D721Med (cell line): ENCODE measurements around the gene HMCN1.

ENCODE experiments used
- DNase-seq: peaks from one replicate; pipeline ENCODE4 v3.0.0; 2011; ENCODE audit warnings: low spot score; ENCODE audit not compliant: insufficient read length
- FAIRE-seq: peaks from 2 replicates; lab custom pipeline; 2011; peaks lifted over from hg19 to GRCh38; lab: Jason Lieb, UNC
- CTCF ChIP-seq: IDR thresholded peaks from 2 replicates; pipeline ENCODE4 v1.5.1; 2012; ENCODE audit warnings: mild to moderate bottlenecking, control low read depth; ENCODE audit not compliant: insufficient read depth; ENCODE audit errors: missing control alignments

HMCN1 gene

DNA sequence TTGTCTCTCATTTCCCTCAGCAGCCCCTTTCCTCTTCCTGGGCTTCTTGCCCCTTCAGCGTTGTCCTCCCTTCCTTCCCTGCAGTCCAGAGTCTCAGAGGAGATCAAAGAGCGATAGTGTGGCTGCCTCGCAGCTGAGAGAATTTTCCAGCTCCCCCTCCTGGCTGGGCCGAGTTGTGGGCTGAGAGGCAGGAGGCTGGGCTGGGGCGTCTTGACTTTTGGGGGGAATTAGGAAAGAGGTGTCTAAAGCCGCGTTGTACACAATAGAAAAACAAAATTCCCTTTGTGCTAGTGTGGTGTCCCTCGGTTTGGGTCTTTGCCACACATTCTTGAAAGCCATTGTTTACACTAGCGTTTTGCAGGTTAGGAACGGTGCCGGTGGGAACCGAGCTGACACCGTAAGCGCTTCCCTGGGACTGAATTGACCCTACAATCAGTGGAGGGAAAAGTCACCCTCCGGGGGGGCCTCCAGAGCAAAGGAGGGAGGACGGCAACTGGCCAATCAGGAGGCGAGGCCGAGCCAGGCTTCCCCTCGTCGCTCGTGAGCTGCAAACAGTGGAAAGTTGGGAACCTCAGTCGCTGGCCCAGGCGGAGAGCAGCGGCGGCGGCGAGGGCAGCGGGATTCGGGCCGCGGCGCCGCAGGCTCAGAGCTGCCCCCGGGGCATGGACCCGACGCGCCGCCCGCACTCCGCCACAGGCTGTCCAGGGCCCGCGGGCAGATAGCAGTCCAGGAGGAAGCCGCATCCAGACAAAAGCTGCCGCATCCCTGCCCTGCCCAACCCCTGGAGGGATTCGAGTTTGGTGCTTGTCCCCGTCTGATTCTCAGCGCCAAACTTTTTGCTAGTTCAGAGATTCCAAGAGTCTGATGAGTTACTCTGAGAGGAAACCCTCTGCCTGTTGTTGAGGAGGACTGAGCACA lies at the start of gene HMCN1:
HMCN1 (plus strand) TSS at position 574 of the 918 bp plus-strand sequence. CDS start 389 bp downstream, outside the sequence.
- no peak for FAIRE-seq
- no peak for DNase-seq
- peak; percentile 40 for TF ChIP-seq CTCF

DNA sequence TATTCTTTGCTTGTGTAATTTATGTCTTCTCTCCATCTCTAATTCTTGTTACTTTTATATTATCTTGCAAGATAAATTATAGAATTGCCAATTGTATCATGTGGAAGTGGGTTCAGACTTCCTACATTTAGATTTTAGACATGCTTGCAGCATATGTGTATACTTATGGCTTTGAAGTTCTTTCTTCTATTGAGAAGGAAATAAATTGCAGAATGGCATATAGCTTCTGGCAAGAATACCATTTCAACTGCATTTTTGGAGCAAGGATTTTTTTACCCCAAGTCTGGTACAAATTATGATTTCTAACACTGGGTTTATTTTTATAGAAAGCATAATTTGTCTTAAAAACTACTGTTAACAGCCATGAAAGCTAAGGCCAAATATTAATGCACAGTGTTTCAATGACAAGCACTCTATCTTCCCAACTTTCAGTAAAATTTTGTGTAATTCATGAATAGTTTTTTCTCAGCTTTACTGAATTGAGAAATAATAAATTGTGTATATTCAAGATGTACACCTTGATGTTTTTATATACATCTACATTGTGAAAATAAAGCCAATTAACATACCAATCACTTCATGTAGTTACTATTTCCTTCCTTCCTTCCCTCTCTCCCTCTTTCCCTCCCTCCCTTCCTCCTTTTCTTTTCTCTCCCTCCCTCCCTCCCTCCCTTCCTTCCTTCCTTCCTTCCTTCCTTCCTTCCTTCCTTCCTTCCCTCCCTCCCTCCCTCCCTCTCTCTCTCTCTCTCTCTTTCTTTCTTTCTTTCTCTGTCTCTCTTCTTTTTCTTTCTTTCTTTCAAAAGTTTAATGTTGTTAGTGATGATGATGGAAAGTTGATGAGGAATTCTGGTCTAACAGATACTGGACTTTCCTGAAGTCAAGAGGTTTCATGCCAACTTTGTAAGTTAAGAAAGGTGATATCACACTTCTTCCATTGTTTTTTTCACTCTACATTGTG lies 47.1 kb upstream of the HMCN1 start:
- FAIRE-seq: no peak
- DNase-seq: no peak
- no peak for TF ChIP-seq CTCF

DNA sequence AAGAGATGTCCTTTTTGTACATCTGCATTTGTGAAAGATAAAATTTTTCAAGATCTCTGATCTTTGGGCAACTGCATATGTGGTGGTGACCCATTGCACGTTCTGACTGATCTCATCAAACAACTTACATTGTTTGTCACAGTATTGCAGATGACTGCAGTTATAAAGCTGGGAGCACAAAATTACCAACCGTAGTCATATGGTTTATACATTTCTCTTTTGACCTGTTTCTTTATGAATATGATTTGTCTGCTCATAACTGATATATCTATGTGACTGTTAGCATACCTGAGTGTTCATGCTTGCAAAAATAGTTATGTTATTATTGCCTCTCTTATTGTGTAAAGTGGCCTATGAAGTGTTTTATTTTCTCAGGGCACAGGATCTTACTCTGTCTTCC lies 43.7 kb upstream of the HMCN1 start:
- FAIRE-seq (peak; percentile 25), DNase-seq (no peak)
- no peak for TF ChIP-seq CTCF

DNA sequence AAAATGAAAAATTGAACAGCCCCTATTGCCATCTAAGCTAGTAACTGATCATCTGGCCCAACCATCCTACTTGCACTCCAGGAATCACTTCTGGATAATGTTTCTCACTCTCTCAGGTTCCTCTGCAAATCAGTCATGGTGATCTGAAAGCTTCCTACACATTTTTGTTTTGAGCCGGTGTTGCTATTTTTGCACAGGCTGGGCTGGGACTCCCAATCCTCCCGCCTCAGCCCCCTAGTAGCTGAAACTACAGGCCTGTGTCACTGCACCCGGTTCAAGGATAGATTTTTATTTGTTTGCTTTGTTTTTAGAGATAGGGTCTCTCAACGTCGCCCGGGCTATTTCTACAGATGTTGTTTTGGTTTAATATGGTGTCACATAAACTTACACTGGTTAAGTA lies 40.5 kb upstream of the HMCN1 start:
- FAIRE-seq: no peak
- no peak for DNase-seq
- no peak for TF ChIP-seq CTCF

DNA sequence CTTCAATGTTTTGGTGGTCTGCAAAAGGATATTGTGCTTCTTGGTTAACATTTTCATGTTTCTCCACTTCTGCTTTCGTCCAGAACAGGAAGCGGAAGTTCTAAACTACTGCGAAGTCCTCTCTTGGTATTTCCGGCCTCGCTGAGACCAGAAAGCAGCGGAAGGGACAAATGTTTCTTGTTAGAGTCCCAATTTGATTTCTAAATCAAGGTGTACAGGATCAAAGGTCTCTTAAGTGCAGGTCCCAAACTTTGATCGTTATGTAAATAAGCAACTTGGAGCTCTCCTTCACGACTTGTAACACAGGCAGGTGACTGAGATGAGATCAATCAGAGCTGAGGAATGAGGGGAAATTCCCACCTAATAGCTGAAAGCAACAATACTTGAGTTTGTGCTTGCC lies 40.1 kb upstream of the HMCN1 start:
- FAIRE-seq (no peak), DNase-seq (no peak)
- no peak for TF ChIP-seq CTCF

DNA sequence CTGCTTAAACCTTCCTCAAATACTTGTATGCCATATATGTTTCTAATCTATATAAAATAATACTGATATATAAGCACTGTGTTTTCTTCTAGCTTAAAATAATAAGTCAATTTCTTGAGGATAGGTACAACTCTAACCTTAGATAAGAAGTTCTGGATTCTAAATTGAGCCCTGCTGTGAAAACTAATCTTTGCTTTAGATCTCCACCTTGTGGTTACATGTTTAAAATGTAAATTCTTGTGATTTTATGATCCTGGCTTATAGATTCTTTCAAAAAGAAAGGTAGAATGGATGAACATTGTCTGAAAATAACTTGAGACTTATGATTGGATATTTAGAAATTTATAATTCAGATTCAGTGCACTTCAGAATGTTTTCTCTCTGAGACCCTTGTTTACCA lies 38.9 kb upstream of the HMCN1 start:
- DNase-seq (no peak), FAIRE-seq (no peak)
- peak; percentile 34 for TF ChIP-seq CTCF
